ENCODE results near the gene MINAR1.

Gene MINAR1

GRCh38 chr15:79397269-79397910, 34.7 kb upstream of the MINAR1 start:
- Histone ChIP-seq H3K27ac (ENCODE audit: low read depth, low read length, poor library complexity, severe bottlenecking) (no peak overlapping the region), H3K9me3 (ENCODE audit: low read length) (no peaks in the 10 kb centered on the region), H3K36me3 (ENCODE audit: insufficient read depth, low read length) (no peaks in the 10 kb centered on the region), H3K4me1 (ENCODE audit: insufficient read depth, low read length, severe bottlenecking) (no peaks in the 10 kb centered on the region), H4K20me1 (ENCODE audit: insufficient read depth, low read length) (no peaks in the 10 kb centered on the region), H3F3A (ENCODE audit: insufficient read depth, low read length) (no peaks in the 10 kb centered on the region), H3K4me2 (ENCODE audit: low read length) (no peak overlapping the region), H3K9me2 (ENCODE audit: low read depth, low read length) (no peaks in the 10 kb centered on the region), H3K4me3 (ENCODE audit: low read depth, low read length, poor library complexity, severe bottlenecking) (no peak overlapping the region), H2AFZ (ENCODE audit: low read length) (no peak overlapping the region), H3K79me2 (ENCODE audit: insufficient read depth, low read length) (no peaks in the 10 kb centered on the region), H3K27me3 (ENCODE audit: insufficient read depth, low read length) (no peaks in the 10 kb centered on the region), H3K9ac (ENCODE audit: low read length) (no peak overlapping the region)
- TF ChIP-seq EZH2 (IDR thresholded peaks at IDR 0.05; ENCODE audit: borderline replicate concordance, low read length): no peak
- TF ChIP-seq CTCF (IDR thresholded peaks at IDR 0.05; ENCODE audit: low read length): no peak

DNA sequence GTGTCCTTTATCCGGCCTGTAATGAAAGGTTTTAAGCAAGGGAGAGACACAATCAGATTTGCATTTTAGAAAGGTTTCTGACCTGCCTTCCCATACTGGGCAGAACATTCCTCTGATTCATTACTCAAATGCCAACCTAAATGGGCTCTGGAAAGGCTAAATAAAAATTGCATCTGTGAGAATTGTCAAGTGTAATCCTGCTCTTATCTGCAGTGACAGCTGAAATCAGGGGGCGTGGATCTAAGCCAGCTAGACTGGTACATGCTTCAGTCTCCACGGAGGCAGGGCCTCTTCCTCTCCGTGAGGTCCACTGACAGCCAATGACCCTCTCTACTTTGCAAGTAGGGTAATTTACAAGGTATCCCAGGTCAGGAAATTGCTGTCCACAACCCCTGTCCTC, 32.5 kb upstream of the MINAR1 start:
- no peak overlapping the region for H3K27ac ChIP-seq (ENCODE audit: low read depth, low read length, poor library complexity, severe bottlenecking)
- H3F3A ChIP-seq (ENCODE audit: insufficient read depth, low read length): no peaks in the 10 kb centered on the region
- H3K4me3 ChIP-seq (ENCODE audit: low read depth, low read length, poor library complexity, severe bottlenecking): no peak overlapping the region
- H3K9ac ChIP-seq (ENCODE audit: low read length): no peak overlapping the region
- no peak for TF ChIP-seq EZH2 (IDR thresholded peaks at IDR 0.05; ENCODE audit: borderline replicate concordance, low read length)
- TF ChIP-seq CTCF (IDR thresholded peaks at IDR 0.05; ENCODE audit: low read length): no peak
- H4K20me1 ChIP-seq (ENCODE audit: insufficient read depth, low read length): no peaks in the 10 kb centered on the region
- no peaks in the 10 kb centered on the region for H3K36me3 ChIP-seq (ENCODE audit: insufficient read depth, low read length)
- H3K79me2 ChIP-seq (ENCODE audit: insufficient read depth, low read length): no peaks in the 10 kb centered on the region
- H3K4me1 ChIP-seq (ENCODE audit: insufficient read depth, low read length, severe bottlenecking): no peaks in the 10 kb centered on the region
- no peak overlapping the region for H3K4me2 ChIP-seq (ENCODE audit: low read length)
- no peaks in the 10 kb centered on the region for H3K9me3 ChIP-seq (ENCODE audit: low read length)
- H3K9me2 ChIP-seq (ENCODE audit: low read depth, low read length): no peaks in the 10 kb centered on the region
- H3K27me3 ChIP-seq (ENCODE audit: insufficient read depth, low read length): no peaks in the 10 kb centered on the region
- H2AFZ ChIP-seq (ENCODE audit: low read length): no peak overlapping the region

DNA sequence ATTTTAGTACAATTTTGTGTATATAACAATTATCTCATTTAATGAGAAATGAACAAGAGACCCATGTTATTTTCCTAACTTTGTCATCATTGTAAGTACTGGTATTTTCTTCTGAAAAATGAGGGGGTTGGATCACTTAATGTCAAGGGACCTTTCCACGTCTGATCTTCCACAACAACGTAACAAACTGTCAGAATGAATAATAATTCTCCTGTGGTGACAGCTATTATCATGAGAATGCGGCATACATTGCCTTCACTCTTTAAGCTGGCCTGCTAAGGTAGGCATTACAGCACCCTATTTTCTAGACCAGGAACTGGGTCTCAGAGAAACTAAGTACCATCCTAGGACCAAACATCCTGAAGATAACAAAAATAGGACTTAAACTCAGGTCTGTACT, 31.5 kb upstream of the MINAR1 start:
- Histone ChIP-seq H3K9me2 (ENCODE audit: low read depth, low read length) (no peaks in the 10 kb centered on the region), H3K9me3 (ENCODE audit: low read length) (no peaks in the 10 kb centered on the region), H3K4me3 (ENCODE audit: low read depth, low read length, poor library complexity, severe bottlenecking) (no peak overlapping the region), H3K36me3 (ENCODE audit: insufficient read depth, low read length) (no peaks in the 10 kb centered on the region), H3K9ac (ENCODE audit: low read length) (no peak overlapping the region), H3K79me2 (ENCODE audit: insufficient read depth, low read length) (no peaks in the 10 kb centered on the region), H4K20me1 (ENCODE audit: insufficient read depth, low read length) (no peaks in the 10 kb centered on the region), H3K27me3 (ENCODE audit: insufficient read depth, low read length) (no peaks in the 10 kb centered on the region), H3F3A (ENCODE audit: insufficient read depth, low read length) (no peaks in the 10 kb centered on the region), H3K4me1 (ENCODE audit: insufficient read depth, low read length, severe bottlenecking) (no peaks in the 10 kb centered on the region), H3K27ac (ENCODE audit: low read depth, low read length, poor library complexity, severe bottlenecking) (no peak overlapping the region), H2AFZ (ENCODE audit: low read length) (no peak overlapping the region), H3K4me2 (ENCODE audit: low read length) (no peak overlapping the region)
- TF ChIP-seq CTCF (IDR thresholded peaks at IDR 0.05; ENCODE audit: low read length) (no peak), EZH2 (IDR thresholded peaks at IDR 0.05; ENCODE audit: borderline replicate concordance, low read length) (no peak)

Measured in OCI-LY1 (cell line).